ENCODE measurements around the gene WWOX. TPM values are rescaled to one million over a fixed set of nuclear protein-coding genes. Genes with fewer than 3 reads are reported as not detected.

WWOX gene
- total and polyA plus RNA-seq, 3 donors from 2014 or later: 20.6 to 76.7 (median 64.1) TPM

DNA sequence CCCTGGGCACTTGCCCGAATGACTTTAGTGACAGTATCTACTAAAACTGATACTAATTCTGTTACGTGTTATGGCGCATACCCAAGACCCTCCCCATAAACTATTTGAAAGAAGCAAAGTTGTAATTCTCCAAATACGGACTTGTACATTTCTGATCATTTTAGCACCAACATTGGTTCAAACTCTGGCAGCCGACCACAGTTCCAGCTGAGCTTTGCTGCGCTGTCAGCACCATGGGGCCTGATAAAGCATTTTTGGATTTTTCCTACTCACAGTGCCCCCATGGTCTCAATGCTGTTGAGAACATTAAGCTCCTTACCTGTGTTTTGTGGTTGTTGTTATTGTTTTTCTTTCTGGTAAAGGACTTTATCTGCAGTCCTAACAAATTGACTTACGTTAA, 1040.3 kb downstream of the WWOX start:
- no peak for TF ChIP-seq POLR2A (IDR thresholded peaks at IDR 0.05)
- TF ChIP-seq, protein P1, sequence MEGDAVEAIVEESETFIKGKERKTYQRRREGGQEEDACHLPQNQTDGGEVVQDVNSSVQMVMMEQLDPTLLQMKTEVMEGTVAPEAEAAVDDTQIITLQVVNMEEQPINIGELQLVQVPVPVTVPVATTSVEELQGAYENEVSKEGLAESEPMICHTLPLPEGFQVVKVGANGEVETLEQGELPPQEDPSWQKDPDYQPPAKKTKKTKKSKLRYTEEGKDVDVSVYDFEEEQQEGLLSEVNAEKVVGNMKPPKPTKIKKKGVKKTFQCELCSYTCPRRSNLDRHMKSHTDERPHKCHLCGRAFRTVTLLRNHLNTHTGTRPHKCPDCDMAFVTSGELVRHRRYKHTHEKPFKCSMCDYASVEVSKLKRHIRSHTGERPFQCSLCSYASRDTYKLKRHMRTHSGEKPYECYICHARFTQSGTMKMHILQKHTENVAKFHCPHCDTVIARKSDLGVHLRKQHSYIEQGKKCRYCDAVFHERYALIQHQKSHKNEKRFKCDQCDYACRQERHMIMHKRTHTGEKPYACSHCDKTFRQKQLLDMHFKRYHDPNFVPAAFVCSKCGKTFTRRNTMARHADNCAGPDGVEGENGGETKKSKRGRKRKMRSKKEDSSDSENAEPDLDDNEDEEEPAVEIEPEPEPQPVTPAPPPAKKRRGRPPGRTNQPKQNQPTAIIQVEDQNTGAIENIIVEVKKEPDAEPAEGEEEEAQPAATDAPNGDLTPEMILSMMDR (IDR thresholded peaks at IDR 0.05): no peak
- no peaks in the 10 kb centered on the region for H3K36me3 ChIP-seq (ENCODE audit: low read depth, missing control alignments)
- H3K4me1 ChIP-seq: no peaks in the 10 kb centered on the region
- no peaks in the 10 kb centered on the region for H3K9me3 ChIP-seq
- intact Hi-C loops (cut with DNase I; ENCODE audit: low total_unique reads): no loop called here
- H3K27ac ChIP-seq: no peak overlapping the region
- H3K4me3 ChIP-seq: no peak overlapping the region
- 84 to 91% methylated on average over 7 of the region's 7 CpGs for WGBS, 2 donors
- H3K27me3 ChIP-seq: no peaks in the 10 kb centered on the region
- no peak for DNase-seq

DNA sequence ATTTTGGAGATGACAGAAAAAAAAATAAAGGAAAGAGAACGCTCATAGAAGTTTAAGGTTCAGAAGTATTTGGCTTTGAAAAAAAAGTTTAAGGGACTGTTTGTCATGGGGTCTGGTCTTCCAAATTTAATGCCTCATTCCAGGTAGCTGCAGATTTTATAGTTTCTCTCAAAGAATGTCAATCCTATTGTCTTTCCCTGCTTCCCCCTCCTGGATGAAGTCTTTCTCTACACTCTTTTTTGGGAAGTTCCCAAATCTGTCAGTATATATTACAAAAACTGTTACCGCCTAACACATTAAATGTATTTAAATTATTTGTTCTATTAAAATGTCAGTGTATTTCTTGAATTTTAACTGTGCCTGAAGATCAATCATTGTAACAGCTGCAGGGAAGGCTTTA, 1043.6 kb downstream of the WWOX start:
- Histone ChIP-seq H3K27me3 (no peaks in the 10 kb centered on the region), H3K36me3 (ENCODE audit: low read depth, missing control alignments) (no peaks in the 10 kb centered on the region), H3K27ac (no peak overlapping the region), H3K4me1 (no peaks in the 10 kb centered on the region), H3K4me3 (no peak overlapping the region), H3K9me3 (no peaks in the 10 kb centered on the region)
- intact Hi-C loops (cut with DNase I; ENCODE audit: low total_unique reads): no loop called here
- no peak for DNase-seq
- TF ChIP-seq POLR2A (IDR thresholded peaks at IDR 0.05): no peak
- TF ChIP-seq, protein P1 (IDR thresholded peaks at IDR 0.05): no peak
- WGBS, 2 donors: 88 to 90% methylated on average over 2 of the region's 2 CpGs

DNA sequence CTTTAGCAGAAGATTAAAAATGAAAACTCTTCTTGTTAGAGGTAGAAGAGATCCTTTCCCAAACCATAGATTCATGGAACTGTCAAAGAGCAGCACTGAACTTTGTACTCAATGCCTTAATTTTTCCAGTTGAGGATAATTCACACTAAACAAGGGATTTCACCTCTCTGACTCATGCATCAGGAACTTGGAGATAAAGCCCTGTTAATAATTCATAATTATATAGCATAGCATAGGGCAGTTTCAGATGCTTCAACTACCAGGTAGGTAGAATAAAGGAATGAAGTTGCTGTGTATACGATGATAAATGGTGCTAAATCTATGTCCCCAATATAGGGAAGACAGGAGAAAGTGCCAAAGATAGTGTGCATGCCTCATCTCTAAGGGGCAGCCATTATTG, 1050.7 kb downstream of the WWOX start:
- H3K27ac ChIP-seq: no peak overlapping the region
- TF ChIP-seq, protein P1 (IDR thresholded peaks at IDR 0.05): no peak
- TF ChIP-seq POLR2A (IDR thresholded peaks at IDR 0.05): no peak
- H3K9me3 ChIP-seq: no peaks in the 10 kb centered on the region
- H3K36me3 ChIP-seq (ENCODE audit: low read depth, missing control alignments): no peaks in the 10 kb centered on the region
- no peak for DNase-seq
- no peaks in the 10 kb centered on the region for H3K27me3 ChIP-seq
- 91 to 100% methylated on average over 1 of the region's 1 CpG for WGBS, 2 donors
- H3K4me1 ChIP-seq: no peaks in the 10 kb centered on the region
- intact Hi-C loops (cut with DNase I; ENCODE audit: low total_unique reads): no loop called here
- no peak overlapping the region for H3K4me3 ChIP-seq

DNA sequence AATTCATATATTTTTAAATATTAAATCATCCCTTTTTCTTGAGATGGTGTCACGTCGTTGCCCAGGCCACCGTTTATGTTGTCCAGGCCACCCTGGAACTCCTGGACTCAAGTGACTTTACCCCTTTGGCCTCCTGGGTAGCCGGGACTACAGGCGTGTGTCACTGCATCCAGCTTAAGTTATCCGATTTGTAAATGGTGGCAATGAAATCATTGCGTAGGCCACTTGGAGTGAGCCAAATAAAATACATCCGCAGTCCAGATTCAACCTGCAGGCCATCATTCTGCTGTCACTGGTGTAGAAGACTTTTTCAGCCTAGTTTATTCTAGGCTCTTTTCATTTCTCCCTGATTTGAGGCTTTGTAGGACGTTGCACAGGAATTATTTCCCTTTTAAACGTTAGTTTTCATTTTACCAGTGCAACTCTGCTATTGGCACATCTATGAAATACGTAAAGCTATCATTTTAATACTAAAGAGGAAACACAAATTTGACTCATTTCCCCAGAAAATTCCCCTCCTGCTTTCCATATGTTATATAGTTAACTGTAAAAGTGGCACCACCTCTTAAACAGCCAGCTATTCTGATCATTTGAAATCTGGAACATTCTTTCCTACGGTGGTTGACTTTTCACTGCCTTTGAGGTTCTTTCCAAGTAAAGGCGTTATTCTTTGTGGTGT, 1051.3 kb downstream of the WWOX start:
- no peak overlapping the region for H3K4me3 ChIP-seq
- DNase-seq: no peak
- H3K36me3 ChIP-seq (ENCODE audit: low read depth, missing control alignments): no peaks in the 10 kb centered on the region
- intact Hi-C loops (cut with DNase I; ENCODE audit: low total_unique reads): no loop called here
- TF ChIP-seq, protein P1 (IDR thresholded peaks at IDR 0.05): no peak
- TF ChIP-seq POLR2A (IDR thresholded peaks at IDR 0.05): no peak
- no peak overlapping the region for H3K27ac ChIP-seq
- no peaks in the 10 kb centered on the region for H3K27me3 ChIP-seq
- 93 to 94% methylated on average over 13 of the region's 13 CpGs for WGBS, 2 donors
- H3K4me1 ChIP-seq: no peaks in the 10 kb centered on the region
- H3K9me3 ChIP-seq: no peaks in the 10 kb centered on the region

DNA sequence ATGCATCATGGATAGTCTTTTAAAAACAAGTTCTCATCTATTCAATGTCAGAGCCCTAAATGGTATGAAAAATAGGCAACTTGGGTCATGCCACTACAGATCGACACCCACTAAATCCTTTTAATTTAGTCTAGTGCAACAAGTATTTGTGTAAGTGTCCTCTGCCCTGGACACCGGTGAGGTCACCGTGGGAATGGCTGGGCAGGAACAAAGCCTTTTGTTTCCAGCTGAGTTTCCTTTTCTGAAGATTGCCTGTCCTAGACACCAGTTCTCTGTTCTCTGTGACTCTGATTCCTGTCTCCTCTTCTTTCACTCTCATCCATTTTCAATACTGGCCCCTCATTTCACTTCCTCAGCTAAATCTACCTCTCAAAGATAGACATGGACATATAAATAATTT, 1054.6 kb downstream of the WWOX start:
- 61 to 71% methylated on average over 3 of the region's 3 CpGs for WGBS, 2 donors
- Histone ChIP-seq H3K27ac (no peak overlapping the region), H3K4me3 (no peak overlapping the region), H3K9me3 (no peaks in the 10 kb centered on the region), H3K36me3 (ENCODE audit: low read depth, missing control alignments) (no peaks in the 10 kb centered on the region), H3K27me3 (no peaks in the 10 kb centered on the region), H3K4me1 (no peaks in the 10 kb centered on the region)
- intact Hi-C loops (cut with DNase I; ENCODE audit: low total_unique reads): no loop called here
- DNase-seq: no peak
- TF ChIP-seq, protein P1 (IDR thresholded peaks at IDR 0.05): no peak
- TF ChIP-seq POLR2A (IDR thresholded peaks at IDR 0.05): no peak
